HepG2 (cell line): Measurements from ENCODE around the gene AFAP1.

Source experiments
- CEBPB ChIP-seq: IDR thresholded peaks from 2 replicates; pipeline ENCODE4 v1.6.1; 2011; ENCODE audit warnings: low read depth, low read length, improper control_type of control experiment, borderline replicate concordance
- CHD4 ChIP-seq: fragments of 200-600 bp; sonication (generic); IDR thresholded peaks from 2 replicates; pipeline ENCODE4 v1.7.0; 2017; ENCODE audit warnings: mild to moderate bottlenecking, low read length, borderline replicate concordance
- FLYWCH1 ChIP-seq: sonication (generic); formaldehyde crosslinking; IDR thresholded peaks from 2 replicates; pipeline ENCODE4 v1.8.1; 2023; ENCODE audit warnings: mild to moderate bottlenecking, missing genetic modification reagents
- PAF1 ChIP-seq: IDR thresholded peaks from 2 replicates; pipeline ENCODE4 v1.6.1; 2016; ENCODE audit warnings: missing genetic modification reagents, missing compliant biosample characterization
- TEAD2 ChIP-seq: sonication (generic); formaldehyde crosslinking; IDR thresholded peaks from 2 replicates; pipeline ENCODE4 v1.9.0; 2021; ENCODE audit warnings: missing genetic modification reagents
- ZBTB1 ChIP-seq: sonication (generic); formaldehyde crosslinking; IDR thresholded peaks from 2 replicates; pipeline ENCODE4 v1.4.0; 2020; ENCODE audit warnings: missing genetic modification reagents, borderline replicate concordance
- ZKSCAN5 ChIP-seq: sonication (generic); formaldehyde crosslinking; IDR thresholded peaks from 2 replicates; pipeline ENCODE4 v1.5.1; 2020; ENCODE audit warnings: mild to moderate bottlenecking, missing genetic modification reagents
- ZNF256 ChIP-seq: sonication (generic); formaldehyde crosslinking; conservative IDR thresholded peaks from 2 replicates; pipeline ENCODE4 v1.4.0; 2020; ENCODE audit warnings: missing genetic modification reagents
- ZNF460 ChIP-seq: sonication (generic); formaldehyde crosslinking; IDR thresholded peaks from 2 replicates; pipeline ENCODE4 v1.5.1; 2020; ENCODE audit warnings: missing genetic modification reagents, mild to moderate bottlenecking, borderline replicate concordance
- TF ChIP-seq, protein P1 (sequence below): sonication (generic); formaldehyde crosslinking; IDR thresholded peaks from 2 replicates; pipeline ENCODE4 v1.5.0; 2020; ENCODE audit warnings: mild to moderate bottlenecking, missing genetic modification reagents, moderate library complexity

DNA sequence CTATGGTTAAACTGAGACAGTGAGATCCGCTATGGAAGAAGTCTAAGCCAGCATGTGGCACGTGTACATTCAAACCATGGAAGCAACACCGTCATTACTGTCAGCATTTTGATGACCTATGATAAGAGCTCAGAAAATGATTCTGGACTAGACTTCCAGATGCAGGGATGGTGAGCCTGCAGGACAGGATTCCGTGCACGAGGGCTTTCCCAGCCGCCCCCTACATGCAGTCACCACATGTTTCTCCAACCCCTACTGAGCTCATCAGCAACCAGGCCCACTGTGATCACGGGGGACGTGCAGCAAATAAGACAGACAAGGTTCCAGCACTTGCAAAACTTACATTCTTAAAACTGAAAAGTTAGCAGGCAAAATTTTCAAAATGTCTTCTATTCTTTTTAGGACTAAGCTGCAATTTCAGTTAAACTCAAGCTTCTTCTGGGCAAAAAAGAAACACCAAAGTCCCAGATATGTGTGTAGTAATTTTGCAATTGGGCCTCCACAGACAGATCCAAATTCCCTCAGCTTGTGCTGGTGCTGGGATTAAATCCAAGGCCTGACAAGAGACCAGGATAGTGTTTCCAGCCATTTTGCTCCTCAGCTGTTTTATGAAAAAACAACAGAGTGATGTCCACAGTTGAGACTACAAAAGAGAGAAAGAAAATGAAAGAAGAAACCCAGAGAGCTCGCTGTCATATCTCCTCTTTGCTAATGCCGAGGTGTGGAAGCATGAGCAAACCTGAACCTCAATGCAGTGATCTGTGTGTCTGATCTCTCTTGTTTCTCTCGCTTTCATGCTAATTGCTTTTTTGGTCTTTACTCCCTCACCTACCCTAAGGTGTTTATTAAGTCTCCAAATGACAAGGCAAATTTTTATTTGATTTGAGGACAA lies 118.2 kb downstream of the AFAP1 start:
- TF ChIP-seq, protein P1, sequence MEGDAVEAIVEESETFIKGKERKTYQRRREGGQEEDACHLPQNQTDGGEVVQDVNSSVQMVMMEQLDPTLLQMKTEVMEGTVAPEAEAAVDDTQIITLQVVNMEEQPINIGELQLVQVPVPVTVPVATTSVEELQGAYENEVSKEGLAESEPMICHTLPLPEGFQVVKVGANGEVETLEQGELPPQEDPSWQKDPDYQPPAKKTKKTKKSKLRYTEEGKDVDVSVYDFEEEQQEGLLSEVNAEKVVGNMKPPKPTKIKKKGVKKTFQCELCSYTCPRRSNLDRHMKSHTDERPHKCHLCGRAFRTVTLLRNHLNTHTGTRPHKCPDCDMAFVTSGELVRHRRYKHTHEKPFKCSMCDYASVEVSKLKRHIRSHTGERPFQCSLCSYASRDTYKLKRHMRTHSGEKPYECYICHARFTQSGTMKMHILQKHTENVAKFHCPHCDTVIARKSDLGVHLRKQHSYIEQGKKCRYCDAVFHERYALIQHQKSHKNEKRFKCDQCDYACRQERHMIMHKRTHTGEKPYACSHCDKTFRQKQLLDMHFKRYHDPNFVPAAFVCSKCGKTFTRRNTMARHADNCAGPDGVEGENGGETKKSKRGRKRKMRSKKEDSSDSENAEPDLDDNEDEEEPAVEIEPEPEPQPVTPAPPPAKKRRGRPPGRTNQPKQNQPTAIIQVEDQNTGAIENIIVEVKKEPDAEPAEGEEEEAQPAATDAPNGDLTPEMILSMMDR (CRISPR knock-in tag) = no peak
- TF ChIP-seq CHD4 = no peak
- TF ChIP-seq TEAD2 = no peak
- TF ChIP-seq FLYWCH1 (CRISPR knock-in tag) = no peak
- TF ChIP-seq PAF1 = no peak
- TF ChIP-seq ZKSCAN5 (CRISPR knock-in tag) = no peak
- TF ChIP-seq ZNF460 (CRISPR knock-in tag) = no peak
- no peak for TF ChIP-seq ZNF256
- TF ChIP-seq ZBTB1 = no peak
- no peak for TF ChIP-seq CEBPB
